Measurements from ENCODE around the gene RAE1.

- no peak for TF ChIP-seq TAF1 (IDR thresholded peaks at IDR 0.05; ENCODE audit: low read depth)
- no peak for TF ChIP-seq MAX (IDR thresholded peaks at IDR 0.05)
- TF ChIP-seq ZBTB7A (IDR thresholded peaks at IDR 0.05; ENCODE audit: low read depth): no peak
- TF ChIP-seq RAD21 (IDR thresholded peaks at IDR 0.05; ENCODE audit: low read depth): no peak
- no peak for TF ChIP-seq YY1 (IDR thresholded peaks at IDR 0.05; ENCODE audit: low read depth)
- TF ChIP-seq EP300 (IDR thresholded peaks at IDR 0.05; ENCODE audit: borderline replicate concordance): no peak
- TF ChIP-seq TCF12 (IDR thresholded peaks at IDR 0.05; ENCODE audit: low read depth): no peak
- TF ChIP-seq FOXM1 (IDR thresholded peaks at IDR 0.05; ENCODE audit: borderline replicate concordance, low read depth): no peak
These were observed 34.3 kb upstream of the RAE1 start for GRCh38 chr20:57316795-57317201.
